CD4-positive, alpha-beta T cell treated with Interleukin-6 for 4 hours (primary cell): Measurements from ENCODE around the gene USP54.
"Not testable (repeated sequence)": the region's sequence is repeated elsewhere in the genome, so short reads cannot be mapped to it uniquely, and the experiment has no call there.

Source experiments
- DNase-seq: peaks from one replicate; pipeline ENCODE4 v3.0.0-alpha.2; 2020; ENCODE audit warnings: mixed read lengths

USP54 gene

GRCh38 chr10:73589563-73590126 lies 1.5 kb downstream of the USP54 start:
- DNase-seq, result no peak

GRCh38 chr10:73588656-73589055 lies 2.5 kb downstream of the USP54 start:
- DNase-seq, result no peak

- no peak for DNase-seq
Observed at GRCh38 chr10:73586583-73586984, 4.6 kb downstream of the USP54 start.

GRCh38 chr10:73585327-73585726 lies 5.8 kb downstream of the USP54 start:
- DNase-seq, result no peak

GRCh38 chr10:73584737-73585136 lies 6.4 kb downstream of the USP54 start:
- DNase-seq, result no peak

GRCh38 chr10:73581918-73582317 lies 9.2 kb downstream of the USP54 start:
- no peak for DNase-seq

GRCh38 chr10:73578927-73579326 lies 12.2 kb downstream of the USP54 start:
- not testable (repeated sequence) for DNase-seq

- DNase-seq, result no peak
Observed at GRCh38 chr10:73577788-73578187, 13.4 kb downstream of the USP54 start.

- no peak for DNase-seq
Observed at GRCh38 chr10:73576890-73577591, 14.1 kb downstream of the USP54 start.

GRCh38 chr10:73576178-73576889 lies 14.8 kb downstream of the USP54 start:
- no peak for DNase-seq

- not testable (repeated sequence) for DNase-seq
Observed at GRCh38 chr10:73567025-73567424, 24.1 kb downstream of the USP54 start.

- DNase-seq, result no peak
Observed at GRCh38 chr10:73561192-73561591, 29.9 kb downstream of the USP54 start.

GRCh38 chr10:73559590-73559989 lies 31.6 kb downstream of the USP54 start:
- DNase-seq, result no peak

GRCh38 chr10:73556855-73557254 lies 34.3 kb downstream of the USP54 start:
- DNase-seq, result no peak

- DNase-seq, result no peak
Observed at GRCh38 chr10:73554721-73555120, 36.4 kb downstream of the USP54 start.

- no peak for DNase-seq
Observed at GRCh38 chr10:73553761-73554160, 37.4 kb downstream of the USP54 start.

- DNase-seq, result no peak
Observed at GRCh38 chr10:73552819-73553715, 38.1 kb downstream of the USP54 start.

GRCh38 chr10:73551515-73551914 lies 39.6 kb downstream of the USP54 start:
- no peak for DNase-seq

- DNase-seq, result no peak
Observed at GRCh38 chr10:73545357-73545756, 45.8 kb downstream of the USP54 start.

GRCh38 chr10:73537709-73538108 lies 53.4 kb downstream of the USP54 start:
- no peak for DNase-seq

- DNase-seq, result no peak
Observed at GRCh38 chr10:73537288-73537687, 53.9 kb downstream of the USP54 start.

- no peak for DNase-seq
Observed at GRCh38 chr10:73534857-73535256, 56.3 kb downstream of the USP54 start.
